ENCODE results near the gene LRP1B.

- TF ChIP-seq REST (IDR thresholded peaks at IDR 0.05; ENCODE audit: insufficient read depth in 1 of 2, low read depth in 2 of 2, low read length in 2 of 2), result no peak
- no peak for TF ChIP-seq SIN3A (IDR thresholded peaks at IDR 0.05; ENCODE audit: borderline replicate concordance, insufficient read depth, low read length)
- no peak for TF ChIP-seq TAF1 (IDR thresholded peaks at IDR 0.05; ENCODE audit: borderline replicate concordance, insufficient read depth, low read length)
Measured at GRCh38 chr2:141513853-141514252, 617.0 kb downstream of the LRP1B start.

Data from PFSK-1 (cell line).